HTR-8/SVneo (cell line): ENCODE measurements around the gene TTLL7.
"Not testable (repeated sequence)": the region's sequence is repeated elsewhere in the genome, so short reads cannot be mapped to it uniquely, and the experiment has no call there.

Experiments used
- DNase-seq: peaks from one replicate; pipeline ENCODE4 v3.0.0; 2011; ENCODE audit warnings: low spot score, mixed read lengths; ENCODE audit not compliant: insufficient read length
- FAIRE-seq: peaks from 2 replicates; lab custom pipeline; 2011; peaks lifted over from hg19 to GRCh38; lab: Jason Lieb, UNC

The TTLL7 gene

DNA sequence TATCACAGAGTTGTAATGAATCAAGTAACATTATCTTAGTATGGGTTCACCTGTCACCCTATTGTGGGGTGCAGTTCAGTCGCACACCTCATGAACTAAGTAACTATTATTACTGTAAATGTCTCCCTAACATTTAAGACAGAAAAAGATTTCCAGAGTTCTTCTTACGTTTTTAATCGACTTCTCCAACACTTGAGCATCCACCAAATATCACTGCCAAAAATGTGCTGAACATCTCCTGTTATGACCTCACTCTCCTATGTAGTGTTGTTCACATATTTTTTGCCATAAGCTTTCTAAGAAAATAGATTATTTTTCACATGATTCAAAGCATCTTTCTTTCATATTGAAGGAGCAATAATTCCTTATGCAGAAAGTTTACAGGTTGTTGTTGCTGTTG is 1.3 kb downstream of the TTLL7 start:
- DNase-seq, result no peak
- FAIRE-seq, result no peak

DNA sequence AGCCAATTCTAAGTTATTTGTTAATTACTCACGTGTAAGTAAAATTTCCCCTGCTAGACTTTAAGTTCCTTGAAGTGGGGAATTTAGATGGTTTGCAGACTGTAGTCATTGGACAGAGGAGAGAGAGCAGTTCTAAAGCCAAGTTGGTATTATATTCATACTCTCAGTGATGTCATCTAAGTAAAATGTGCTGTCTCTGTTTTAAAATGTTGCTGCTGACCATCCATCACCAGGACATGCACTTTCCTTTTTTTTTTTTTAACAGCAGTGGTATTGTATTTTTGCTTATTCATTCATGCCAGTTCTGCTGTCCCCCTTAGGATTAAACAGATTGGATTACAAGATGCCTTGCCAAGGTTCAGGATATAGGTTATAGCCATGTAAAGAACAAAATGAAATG is 2.3 kb downstream of the TTLL7 start:
- DNase-seq, result peak; percentile 6
- FAIRE-seq, result no peak

DNA sequence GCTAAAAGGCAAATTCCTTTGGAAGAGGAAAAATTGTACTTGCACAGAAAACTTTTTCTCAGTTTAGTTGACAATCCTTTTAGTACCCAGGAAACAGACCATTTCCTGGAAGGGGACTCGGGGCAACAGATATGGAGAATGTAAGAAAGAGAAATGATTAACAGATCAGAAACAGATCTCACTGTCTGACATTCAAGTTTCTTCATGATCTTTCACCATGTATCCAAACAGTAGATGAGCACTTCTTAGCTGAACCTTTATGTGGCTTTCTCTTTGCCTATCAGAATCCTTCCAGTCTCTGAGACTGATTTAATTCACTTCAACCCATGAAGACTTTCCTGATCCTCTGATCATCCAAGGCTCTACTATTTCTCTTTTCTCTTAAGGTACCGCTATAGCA is 2.7 kb downstream of the TTLL7 start:
- DNase-seq (no peak), FAIRE-seq (no peak)

DNA sequence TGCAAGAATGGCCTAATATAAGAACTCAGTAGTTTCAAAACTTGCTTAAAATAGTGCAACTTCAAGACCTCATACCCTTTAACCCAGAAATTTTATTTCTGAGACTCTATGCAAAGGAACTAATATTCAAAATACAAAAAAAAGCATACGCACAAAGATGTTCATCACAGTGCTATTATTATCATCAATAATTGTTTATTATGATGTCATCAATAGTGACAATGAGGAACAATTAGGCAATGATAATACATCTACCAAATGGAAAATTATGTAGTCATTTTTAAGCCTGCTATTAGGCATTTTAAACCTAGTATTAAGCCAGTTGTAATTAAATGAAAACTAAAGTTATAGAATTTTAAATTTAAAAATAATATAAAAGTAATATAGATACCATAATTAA is 3.3 kb downstream of the TTLL7 start:
- no peak for FAIRE-seq
- no peak for DNase-seq

DNA sequence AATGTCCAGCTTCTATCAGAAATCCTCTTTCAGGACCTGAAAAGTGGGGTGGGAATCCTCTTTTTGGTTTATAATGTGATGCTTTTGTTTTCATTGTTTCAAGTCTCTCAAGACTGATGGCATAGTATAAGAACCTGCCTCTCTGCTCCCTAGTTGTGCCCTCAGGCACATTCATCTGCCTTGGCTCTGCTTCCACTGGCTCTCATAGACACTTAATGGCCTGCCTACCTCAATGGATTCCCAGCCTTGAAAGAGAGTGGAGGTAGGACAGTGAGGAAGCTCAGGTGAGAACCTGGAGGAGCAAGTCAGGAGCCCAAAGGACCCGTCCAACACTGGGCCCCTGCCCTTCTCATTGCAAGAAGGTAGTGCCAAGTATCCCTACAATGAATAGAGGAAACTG is 4.8 kb downstream of the TTLL7 start:
- DNase-seq (no peak), FAIRE-seq (no peak)

DNA sequence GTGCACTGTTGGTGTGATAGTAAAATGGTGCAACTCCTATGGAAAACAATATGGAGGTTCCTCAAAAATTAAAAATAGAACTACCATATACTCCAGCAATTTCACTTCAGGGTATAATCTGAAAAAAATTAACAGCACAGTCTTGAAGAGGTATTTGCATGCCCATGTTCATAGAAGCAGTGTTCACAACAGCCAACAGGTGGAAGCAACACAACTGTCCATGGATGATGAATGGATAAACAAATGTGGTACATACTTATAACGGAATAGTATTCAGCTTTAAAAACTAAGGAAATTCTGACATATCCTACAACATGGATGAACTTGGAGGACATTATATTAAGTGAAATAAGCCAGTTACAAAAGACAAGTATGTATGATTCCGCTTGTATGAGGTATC is 8.2 kb downstream of the TTLL7 start:
- no peak for FAIRE-seq
- no peak for DNase-seq

DNA sequence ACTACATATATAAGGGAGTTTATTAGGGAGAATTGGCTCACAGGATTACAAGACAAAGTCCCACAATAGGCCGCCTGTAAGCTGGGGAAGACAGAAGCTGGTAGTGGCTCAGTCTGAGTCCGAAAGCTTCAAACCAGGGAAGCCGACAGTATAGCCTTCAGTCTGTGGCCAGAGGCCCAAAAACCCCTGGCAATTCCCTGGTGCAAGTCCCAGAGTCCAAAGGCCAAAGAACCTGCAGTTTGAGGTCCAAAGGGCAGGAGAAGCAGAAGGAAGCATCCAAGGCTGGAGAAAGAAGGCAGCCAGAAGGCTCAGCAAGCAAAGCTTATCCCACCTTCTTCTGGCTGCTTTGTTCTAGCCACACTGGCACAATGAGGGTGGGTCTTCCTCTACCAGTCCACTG is 13.9 kb downstream of the TTLL7 start:
- no peak for FAIRE-seq
- DNase-seq, result no peak

DNA sequence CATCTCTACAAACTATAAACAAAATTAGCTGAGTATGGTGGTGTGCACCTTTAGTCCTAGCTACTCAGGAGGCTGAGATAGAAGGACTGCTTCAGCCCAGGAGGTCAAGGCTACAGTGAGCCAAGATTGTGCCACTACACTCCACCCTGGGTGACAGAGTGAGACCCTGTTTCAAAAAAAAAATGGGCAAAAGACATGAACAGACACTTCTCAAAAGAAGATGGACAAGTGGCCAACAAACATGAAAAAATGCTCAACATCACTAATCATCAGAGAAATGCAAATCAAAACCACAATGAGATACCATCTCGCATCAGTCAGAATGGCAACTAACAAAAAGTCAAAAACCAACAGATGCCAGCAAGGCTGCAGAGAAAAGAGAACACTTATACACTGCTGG is 15.0 kb downstream of the TTLL7 start:
- not testable (repeated sequence) for FAIRE-seq, DNase-seq

DNA sequence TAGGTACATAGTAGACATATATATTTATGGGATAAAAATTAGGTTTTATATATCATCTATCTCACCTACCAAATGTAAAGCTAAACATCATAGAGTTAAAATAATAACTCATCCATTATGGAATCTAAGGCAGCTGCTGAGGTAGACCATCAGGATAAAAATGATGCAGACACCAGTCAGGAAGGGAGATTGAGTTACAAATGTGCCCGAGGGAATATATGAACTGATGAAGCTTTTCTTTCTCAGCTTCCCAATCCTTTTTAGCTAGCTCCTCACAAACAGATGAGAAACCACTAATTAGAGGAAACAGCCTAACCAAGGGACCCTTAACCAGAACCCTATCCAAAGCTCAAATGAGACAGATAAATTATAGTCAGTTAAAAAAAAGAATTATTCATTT is 20.9 kb downstream of the TTLL7 start:
- DNase-seq (no peak), FAIRE-seq (no peak)

DNA sequence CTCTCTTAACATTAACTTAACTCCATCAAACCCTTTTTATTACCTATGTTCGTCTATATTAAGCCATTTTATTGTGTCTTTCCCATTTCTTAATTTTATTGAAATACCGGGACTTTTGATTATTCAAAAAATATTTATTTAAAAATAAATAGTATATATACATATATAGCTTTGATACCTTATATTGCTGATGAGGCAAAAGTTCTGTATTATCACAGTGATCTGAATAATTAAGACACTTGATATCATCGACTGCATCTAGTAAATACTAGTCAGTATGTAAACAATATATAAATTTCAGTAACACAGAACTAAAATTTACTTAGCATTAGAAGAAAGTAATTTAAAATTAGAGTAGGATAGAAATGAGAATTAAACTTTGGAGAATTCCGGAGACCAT is 22.0 kb downstream of the TTLL7 start:
- DNase-seq, result no peak
- no peak for FAIRE-seq

DNA sequence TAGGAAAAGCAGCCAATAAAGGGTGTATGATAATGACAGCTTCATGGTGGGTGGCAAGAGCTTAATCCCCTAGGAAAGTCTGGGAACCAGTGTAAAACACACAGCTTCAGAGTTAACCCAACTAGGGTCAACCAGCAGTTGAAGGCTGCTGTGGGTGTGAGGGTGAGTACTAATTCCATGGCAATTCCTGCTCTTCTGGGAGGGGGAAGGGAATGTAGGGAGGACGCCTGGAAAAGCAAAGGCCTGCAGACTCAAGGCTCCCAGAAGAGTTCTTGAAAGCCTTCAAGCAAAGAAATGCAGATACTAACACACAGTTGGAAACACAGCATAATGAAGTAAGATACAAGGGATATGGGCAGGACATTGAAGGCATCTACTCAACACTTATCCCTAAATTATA is 28.1 kb downstream of the TTLL7 start:
- FAIRE-seq (no peak), DNase-seq (no peak)

DNA sequence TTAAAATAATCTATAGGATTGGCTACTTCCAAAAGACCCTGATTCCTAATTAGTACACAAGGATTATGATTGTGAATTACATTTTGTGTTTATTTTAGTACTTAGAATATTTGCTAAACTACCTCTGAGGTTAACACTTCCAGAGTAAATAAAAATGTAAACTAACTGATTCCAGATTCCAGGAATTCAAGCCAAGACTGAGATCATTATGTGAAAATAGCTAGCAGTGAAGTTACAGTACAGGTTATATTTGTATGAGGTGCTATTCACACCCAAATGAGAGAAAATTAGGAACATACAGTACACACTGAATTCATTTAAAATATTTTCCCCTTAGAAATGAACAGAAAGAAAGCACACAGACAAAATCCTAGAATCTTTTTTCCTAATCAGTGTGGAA is 28.8 kb downstream of the TTLL7 start:
- no peak for FAIRE-seq
- no peak for DNase-seq

DNA sequence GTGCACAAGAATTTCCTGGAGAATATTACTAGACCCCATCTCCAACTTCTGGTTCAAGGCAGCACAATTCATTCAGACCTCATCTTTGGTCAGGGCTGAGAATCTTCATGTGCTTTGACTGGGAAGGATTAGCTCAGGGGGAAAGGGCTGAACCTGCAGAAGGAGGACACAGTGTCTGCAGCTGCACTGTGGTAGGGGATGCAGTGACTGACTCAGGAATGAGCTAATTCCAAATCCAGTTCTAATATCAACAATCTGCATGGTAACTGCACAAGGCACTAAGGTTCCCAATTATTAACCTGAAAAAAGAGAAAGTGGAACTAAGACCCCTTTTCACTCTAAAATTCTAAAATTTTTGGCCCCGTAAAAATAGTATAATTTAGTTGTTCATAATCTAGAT is 31.6 kb downstream of the TTLL7 start:
- no peak for FAIRE-seq
- DNase-seq, result no peak

DNA sequence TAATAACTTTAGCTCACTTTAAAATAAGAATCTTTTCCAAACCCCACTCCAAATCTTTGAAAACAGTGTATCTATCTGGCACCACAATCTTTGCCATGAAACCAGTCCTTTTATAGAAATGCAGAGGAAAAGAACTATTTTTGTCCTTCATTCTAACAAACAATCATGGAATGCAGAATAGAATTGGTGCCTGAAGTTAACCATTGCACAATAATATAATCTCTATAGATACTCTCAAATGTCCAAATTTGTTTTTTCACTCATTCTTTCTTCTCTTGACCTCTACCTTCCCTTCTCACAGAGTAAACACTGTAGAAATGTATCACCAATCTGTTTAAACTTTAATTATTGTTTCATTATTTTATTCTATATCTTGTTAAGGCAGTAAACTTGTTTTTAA is 34.8 kb downstream of the TTLL7 start:
- DNase-seq (no peak), FAIRE-seq (no peak)

DNA sequence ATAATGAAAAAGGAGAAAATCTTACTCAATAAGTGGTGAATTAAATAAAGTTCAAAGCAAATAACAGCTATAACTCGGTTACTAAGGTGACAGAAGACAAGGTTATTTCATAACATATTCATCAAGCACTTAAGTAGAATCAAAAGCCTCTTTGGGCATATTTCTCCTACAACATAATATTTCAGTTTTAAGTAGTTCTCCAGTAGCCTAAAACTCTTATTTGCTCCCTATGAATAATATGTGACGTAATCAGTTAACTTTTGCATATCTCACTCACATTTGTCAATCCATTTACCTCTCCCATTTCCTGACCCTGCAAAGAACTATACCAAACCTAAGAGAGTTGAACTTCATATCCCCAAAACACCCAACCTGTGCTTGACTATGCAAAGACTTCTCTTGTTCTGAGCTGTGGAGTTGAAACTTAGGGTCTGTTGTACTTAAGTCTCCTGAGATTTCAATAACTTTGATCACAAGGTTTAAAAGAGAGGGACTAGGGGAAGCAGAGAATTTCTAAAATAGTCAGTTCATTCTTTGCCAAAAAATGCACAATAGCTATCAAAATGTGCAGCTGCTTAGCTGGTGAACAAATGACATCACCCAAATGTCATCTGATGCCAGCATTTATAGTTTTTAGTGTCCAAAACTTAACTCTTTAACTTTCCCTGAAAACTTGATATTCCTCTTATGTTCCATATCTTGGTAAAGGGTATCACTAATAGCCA is 37.2 kb downstream of the TTLL7 start:
- DNase-seq (no peak), FAIRE-seq (no peak)

DNA sequence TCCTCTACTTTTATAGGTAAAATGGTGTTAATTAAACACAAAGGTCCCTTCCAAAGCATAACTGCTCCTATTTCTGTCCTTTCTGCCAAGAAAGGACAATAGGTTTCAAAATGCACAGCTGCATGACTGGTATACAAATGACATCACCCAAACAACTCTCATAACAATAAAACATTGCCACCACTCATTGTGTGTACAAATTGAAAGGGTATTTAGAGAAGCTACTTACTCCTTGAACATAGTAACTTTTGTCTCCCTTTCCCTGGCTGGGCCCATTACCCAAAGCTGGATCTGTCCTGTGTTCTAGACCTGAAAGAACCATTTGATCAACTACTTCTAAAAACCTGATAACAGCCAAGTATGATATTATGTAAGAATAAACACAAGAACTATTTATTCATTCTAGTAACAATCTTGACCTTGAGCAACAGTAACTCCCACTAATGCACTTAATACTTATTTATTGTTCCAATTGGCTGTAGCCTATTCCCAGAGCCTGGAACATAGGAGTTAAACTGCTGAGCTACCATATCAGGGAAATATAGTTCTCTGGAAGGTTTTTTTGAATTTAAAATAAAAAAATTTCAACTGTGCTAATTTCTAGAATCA is 38.2 kb downstream of the TTLL7 start:
- no peak for DNase-seq
- no peak for FAIRE-seq

DNA sequence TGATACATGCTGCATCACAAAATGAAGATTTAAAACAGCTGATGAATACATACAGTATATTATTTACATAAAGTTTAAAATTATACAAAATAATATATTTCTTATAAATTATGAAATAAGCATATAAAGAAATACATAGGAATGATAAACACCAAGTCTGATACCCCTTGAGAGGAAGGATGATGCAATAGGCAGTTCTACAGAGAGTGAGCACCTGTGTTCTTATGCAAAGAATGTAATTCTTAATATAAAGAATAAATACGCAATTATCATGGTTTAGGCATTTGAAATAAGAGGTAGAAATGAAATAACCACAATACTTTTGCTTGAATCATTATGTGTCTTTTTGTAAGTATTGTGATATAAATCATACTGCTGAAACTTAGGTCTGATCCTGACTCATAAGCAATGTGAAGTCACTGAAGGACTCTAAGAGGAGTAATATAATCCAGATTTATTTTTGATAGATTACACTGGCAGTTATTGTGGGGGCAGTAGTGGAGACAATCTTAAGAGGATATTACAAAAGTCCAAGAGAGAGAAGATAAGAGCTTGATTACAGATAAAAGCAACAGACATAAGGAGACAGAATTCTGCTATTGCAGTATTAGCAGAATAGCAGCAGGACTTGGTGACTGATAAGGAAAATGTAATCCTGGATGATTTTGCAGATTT is 39.0 kb downstream of the TTLL7 start:
- no peak for DNase-seq
- no peak for FAIRE-seq

DNA sequence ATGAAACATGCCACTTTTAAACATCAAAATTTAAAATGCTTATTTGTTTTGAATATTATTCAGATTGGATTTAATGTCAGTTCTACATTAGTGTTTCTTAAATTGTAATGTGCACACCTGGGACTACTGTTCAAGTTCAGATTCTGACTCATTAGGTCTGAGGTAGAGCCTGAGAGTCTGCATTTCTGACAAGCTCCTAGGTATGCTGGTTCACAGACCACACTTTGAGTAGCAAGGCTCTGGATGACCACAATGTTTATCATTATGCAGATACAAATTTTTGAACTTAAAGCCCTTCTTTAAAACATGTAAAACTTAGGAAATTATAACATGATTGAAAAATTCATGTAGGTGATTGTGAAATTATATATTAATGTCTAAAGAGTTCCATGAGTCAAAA is 40.2 kb downstream of the TTLL7 start:
- DNase-seq (no peak), FAIRE-seq (no peak)

DNA sequence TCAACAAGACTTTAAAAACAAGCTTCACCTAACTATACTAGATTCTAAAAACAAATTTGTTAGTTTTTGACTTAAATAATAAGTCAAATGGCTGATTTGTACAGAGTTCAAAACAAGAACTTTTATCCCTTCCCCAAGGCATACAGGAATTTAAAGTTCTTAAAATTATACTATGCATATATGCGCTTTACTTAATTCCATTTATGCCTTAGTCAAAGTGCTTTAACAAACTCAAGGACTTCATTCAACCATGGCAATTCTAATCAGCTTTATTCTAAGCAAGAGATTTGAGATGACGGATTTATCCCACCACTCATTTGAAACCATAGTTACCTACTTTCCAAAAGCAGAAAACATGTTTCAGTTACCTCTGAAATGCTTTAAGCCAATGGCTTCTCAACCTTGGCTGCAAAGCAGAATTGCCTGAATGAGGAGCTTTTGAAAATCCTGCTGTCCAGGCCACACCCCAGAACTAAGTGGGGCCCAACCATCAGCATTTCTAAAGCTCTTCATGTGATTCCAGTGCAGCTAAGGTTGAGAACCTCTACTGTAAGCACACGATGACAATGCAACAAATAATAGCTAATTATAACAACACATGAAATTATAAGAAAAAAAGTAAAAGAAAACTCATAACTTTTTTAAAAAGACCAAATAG is 44.6 kb downstream of the TTLL7 start:
- DNase-seq (no peak), FAIRE-seq (no peak)

DNA sequence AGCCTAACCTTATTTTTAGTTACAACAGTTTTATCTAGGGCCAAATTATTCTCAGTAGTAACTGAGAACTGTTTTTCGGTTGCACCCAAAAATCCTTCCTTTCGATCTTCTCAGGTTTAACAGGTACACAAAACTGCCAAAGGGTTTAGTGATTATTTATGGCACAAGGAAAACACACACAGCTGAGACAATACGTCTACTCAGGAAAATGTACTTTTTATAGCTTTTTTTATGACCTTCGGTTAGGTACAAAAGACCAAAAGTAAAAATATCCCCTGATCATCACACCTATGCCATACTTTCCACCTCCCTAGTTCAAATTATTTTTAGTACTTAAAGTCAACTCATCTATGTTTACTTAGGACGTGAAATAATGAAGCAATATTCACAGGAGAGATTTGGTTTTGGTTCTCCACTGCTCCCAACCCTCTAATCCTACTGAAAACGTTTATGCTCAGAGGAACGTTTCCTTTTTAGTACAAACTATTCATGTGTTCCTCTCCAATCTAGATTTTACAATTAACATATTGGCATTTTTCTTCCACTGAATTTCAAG is 48.7 kb downstream of the TTLL7 start:
- DNase-seq (no peak), FAIRE-seq (no peak)

DNA sequence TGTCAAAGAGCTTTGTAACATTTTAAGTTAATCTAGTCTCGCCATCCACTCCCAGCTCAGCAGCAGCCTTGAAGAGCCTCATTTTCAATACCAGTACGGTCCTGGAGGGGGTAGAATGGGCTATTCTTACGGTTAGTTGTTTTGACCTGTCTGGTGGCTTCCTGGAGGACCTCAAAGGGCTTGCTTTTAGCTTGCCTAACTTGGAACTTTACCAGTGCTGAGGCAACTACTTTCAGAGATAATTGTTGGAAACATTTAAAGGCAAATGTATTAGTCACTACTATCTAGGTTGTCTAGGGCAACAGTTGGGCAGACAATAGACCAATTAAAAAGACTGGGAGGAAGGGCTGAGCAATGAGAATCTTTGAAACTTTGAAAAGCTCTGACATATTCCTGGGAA is 56.0 kb downstream of the TTLL7 start:
- FAIRE-seq, result no peak
- DNase-seq, result no peak
